ENCODE results near the gene ATP6V1F.

Gene ATP6V1F

GRCh38 chr7:128835790-128836641 is 26.6 kb upstream of the ATP6V1F start:
- peak overlapping the region; percentile 56 to 75 for H3K27ac ChIP-seq
- no peak for DNase-seq (ENCODE audit: low spot score)
- no peak overlapping the region for H3K4me3 ChIP-seq
- TF ChIP-seq CTCF (IDR thresholded peaks at IDR 0.05) = no peak

GRCh38 chr7:128836729-128837348 is 25.8 kb upstream of the ATP6V1F start:
- Histone ChIP-seq H3K27ac (peak overlapping the region; percentile 56 to 75), H3K4me3 (no peak overlapping the region)
- TF ChIP-seq CTCF (IDR thresholded peaks at IDR 0.05) = no peak
- DNase-seq (ENCODE audit: low spot score) = no peak

DNA sequence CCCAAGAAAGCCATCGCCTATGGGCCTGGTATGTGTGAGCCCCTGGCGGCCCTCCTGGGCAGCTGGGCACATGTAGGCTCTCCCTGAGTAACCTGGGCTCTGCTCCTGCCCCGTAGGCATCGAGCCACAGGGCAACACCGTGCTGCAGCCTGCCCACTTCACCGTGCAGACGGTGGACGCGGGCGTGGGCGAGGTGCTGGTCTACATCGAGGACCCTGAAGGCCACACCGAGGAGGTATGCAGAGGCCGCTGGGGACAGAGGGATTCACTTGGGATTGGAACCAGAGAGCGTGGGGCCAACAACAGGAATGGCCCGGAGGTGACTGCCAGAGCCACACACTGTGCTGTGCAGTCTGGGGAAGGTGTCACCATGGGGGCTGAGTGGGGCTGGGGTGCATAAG is 25.1 kb upstream of the ATP6V1F start:
- peak overlapping the region in 1 of 2 donors; percentile 75 for H3K27ac ChIP-seq
- no peak for TF ChIP-seq CTCF (IDR thresholded peaks at IDR 0.05)
- DNase-seq (ENCODE audit: low spot score) = no peak
- H3K4me3 ChIP-seq = no peak overlapping the region

GRCh38 chr7:128838109-128838779 is 24.4 kb upstream of the ATP6V1F start:
- no peak for TF ChIP-seq CTCF (IDR thresholded peaks at IDR 0.05)

GRCh38 chr7:128838981-128839731 is 23.5 kb upstream of the ATP6V1F start:
- peak overlapping the region in 1 of 2 donors; percentile 2 for H3K27ac ChIP-seq

More at GRCh38 chr7:128838109-128838779, 24.4 kb upstream of the ATP6V1F start:
- no peak overlapping the region for H3K4me3 ChIP-seq
- H3K27ac ChIP-seq = peak overlapping the region in 1 of 2 donors; percentile 75
- DNase-seq (ENCODE audit: low spot score) = no peak

More at GRCh38 chr7:128838981-128839731, 23.5 kb upstream of the ATP6V1F start:
- H3K4me3 ChIP-seq = no peak overlapping the region
- DNase-seq (ENCODE audit: low spot score) = no peak
- no peak for TF ChIP-seq CTCF (IDR thresholded peaks at IDR 0.05)

Data from coronary artery (tissue), 2 donors.